GM12878 (cell line): ENCODE measurements around the gene COPZ1. TPM values are rescaled to one million over a fixed set of nuclear protein-coding genes. Genes with fewer than 3 reads are reported as not detected.

Source experiments
- ATAC-seq: fragments of 200-7000 bp; cut with Tn5 transposase; 3 replicates; pipeline ENCODE4 v1.9.1; 2020; ENCODE audit warnings: mild to moderate bottlenecking, moderate library complexity
- BruUV-seq: library from RNA; stranded (reverse); fragments of 400-500 nt; replicated peaks from 2 replicates; lab custom pipeline; 2021; lab: Mats Ljungman, UMichigan
- CTCF ChIA-PET: fragments of 300-600 bp; sonication (Branson Sonifier 250); formaldehyde crosslinking; extraction: SDS; loops from one replicate; lab custom pipeline; 2021; ENCODE audit warnings: inconsistent platforms; lab: Yijun Ruan, JAX
- POLR2A ChIA-PET: fragments of 350-600 bp; formaldehyde crosslinking; extraction: SDS; loops from one replicate; lab custom pipeline; 2021; ENCODE audit warnings: inconsistent platforms; lab: Charles Lee
- RAD21 ChIA-PET: fragments of 300-600 bp; sonication (Branson Sonifier 250); formaldehyde crosslinking; loops from one replicate; lab custom pipeline; 2023; ENCODE audit warnings: antibody characterized with exemption; ENCODE audit not compliant: unreplicated experiment; lab: Charles Lee
- SMC1A ChIA-PET: fragments of 300-600 bp; sonication (Branson Sonifier 250); formaldehyde crosslinking; loops from one replicate; lab custom pipeline; 2023; ENCODE audit not compliant: unreplicated experiment, uncharacterized antibody; lab: Charles Lee
- DNase-seq: peaks from one replicate; pipeline ENCODE4 v3.0.0-alpha.2; 2011; ENCODE audit warnings: low read depth, low spot score
- FAIRE-seq: peaks from 3 replicates; lab custom pipeline; 2011; peaks lifted over from hg19 to GRCh38; lab: Jason Lieb, UNC
- H2AFZ ChIP-seq: 2 replicates; pipeline ENCODE4 v1.6.0; 2011; ENCODE audit warnings: low read depth, low read length, control low read depth; ENCODE audit not compliant: control insufficient read depth
- H3K27ac ChIP-seq: 2 replicates; pipeline ENCODE4 v1.5.1; 2011; ENCODE audit warnings: control low read depth; ENCODE audit not compliant: control insufficient read depth, insufficient read depth
- H3K27me3 ChIP-seq, 2 experiments: replicated peaks in 1 of 2; 2 replicates each; pipeline versions ENCODE4 v1.6.0 to v1.6.1; 2011; ENCODE audit warnings: low read length in 1 of 2; ENCODE audit not compliant: control insufficient read depth in 2 of 2, insufficient read depth in 2 of 2
- H3K36me3 ChIP-seq, 2 experiments: 2 replicates each; pipeline ENCODE4 v1.5.1; 2011; ENCODE audit warnings: low read length in 1 of 2; ENCODE audit not compliant: control insufficient read depth in 2 of 2, insufficient read depth in 2 of 2
- H3K4me1 ChIP-seq: 2 replicates; pipeline ENCODE4 v1.6.1; 2011; ENCODE audit warnings: mild to moderate bottlenecking, low read length, moderate library complexity, mixed read lengths; ENCODE audit not compliant: control insufficient read depth, insufficient read depth
- H3K4me2 ChIP-seq: 2 replicates; pipeline ENCODE4 v1.6.0; 2011; ENCODE audit warnings: control low read depth; ENCODE audit not compliant: control insufficient read depth, insufficient read depth
- H3K4me3 ChIP-seq: fragments of 200-600 bp; sonication (generic); 2 replicates; pipeline ENCODE4 v1.5.1; 2016
- H3K79me2 ChIP-seq: 2 replicates; pipeline ENCODE4 v1.6.0; 2011; ENCODE audit warnings: low read length; ENCODE audit not compliant: control insufficient read depth, insufficient read depth
- H3K9ac ChIP-seq: 2 replicates; pipeline ENCODE4 v1.8.0; 2011; ENCODE audit warnings: low read length, control low read depth, mixed read lengths; ENCODE audit not compliant: control insufficient read depth, insufficient read depth
- H3K9me3 ChIP-seq: replicated peaks from 3 replicates; pipeline ENCODE4 v1.5.1; 2011; ENCODE audit warnings: mild to moderate bottlenecking, low read length; ENCODE audit not compliant: control insufficient read depth, insufficient read depth
- H4K20me1 ChIP-seq: 2 replicates; pipeline ENCODE4 v1.6.0; 2011; ENCODE audit not compliant: control insufficient read depth, insufficient read depth
- BCL11A ChIP-seq: IDR thresholded peaks from 2 replicates; pipeline ENCODE4 v1.6.1; 2011; ENCODE audit warnings: low read depth, low read length
- CREB1 ChIP-seq: IDR thresholded peaks from 2 replicates; pipeline ENCODE4 v1.6.1; 2012; ENCODE audit warnings: low read depth, mild to moderate bottlenecking, inconsistent platforms
- EED ChIP-seq: sonication (generic); IDR thresholded peaks from 2 replicates; pipeline ENCODE4 v1.6.1; 2016; ENCODE audit warnings: antibody characterized with exemption, low read depth
- EGR1 ChIP-seq, 2 experiments: IDR thresholded peaks; 1 replicate in 1 of 2; 2 replicates in 1 of 2; pipeline ENCODE4 v1.6.1; 2011 to 2012; ENCODE audit warnings: low read depth in 2 of 2, low read length in 2 of 2, borderline replicate concordance in 1 of 2, mild to moderate bottlenecking in 1 of 2, moderate library complexity in 1 of 2
- GABPA ChIP-seq: IDR thresholded peaks from 2 replicates; pipeline ENCODE4 v1.6.1; 2014; ENCODE audit warnings: antibody characterized with exemption, low read depth, mild to moderate bottlenecking, inconsistent platforms
- IKZF1 ChIP-seq: fragments of 450-650 bp; conservative IDR thresholded peaks from 2 replicates; pipeline ENCODE4 v1.6.1; 2017; ENCODE audit warnings: antibody characterized with exemption, mild to moderate bottlenecking
- IKZF2 ChIP-seq, 2 experiments: fragments of 450-650 bp; IDR thresholded peaks; 2 replicates each; pipeline ENCODE4 v1.6.1; 2017; ENCODE audit warnings: mild to moderate bottlenecking in 2 of 2, moderate library complexity in 2 of 2
- MTA3 ChIP-seq: IDR thresholded peaks from 2 replicates; pipeline ENCODE4 v1.6.1; 2012; ENCODE audit warnings: low read length, inconsistent platforms, borderline replicate concordance
- MYB ChIP-seq: fragments of 150-350 bp; IDR thresholded peaks from 2 replicates; pipeline ENCODE4 v1.6.1; 2014; ENCODE audit warnings: mild to moderate bottlenecking, low read depth, low read length, borderline replicate concordance
- MYC ChIP-seq: IDR thresholded peaks from 2 replicates; pipeline ENCODE4 v1.6.1; 2011; ENCODE audit warnings: mild to moderate bottlenecking, low read length, moderate library complexity, inconsistent platforms; ENCODE audit not compliant: insufficient read depth, insufficient replicate concordance, insufficient read length, severe bottlenecking
- NBN ChIP-seq: fragments of 450-650 bp; IDR thresholded peaks from 2 replicates; pipeline ENCODE4 v1.6.1; 2016
- NFIC ChIP-seq: IDR thresholded peaks from 2 replicates; pipeline ENCODE4 v1.6.1; 2012; ENCODE audit warnings: low read depth, mild to moderate bottlenecking, inconsistent platforms, low read length, moderate library complexity
- NR2F1 ChIP-seq: fragments of 450-650 bp; conservative IDR thresholded peaks from 2 replicates; pipeline ENCODE4 v1.6.1; 2017; ENCODE audit warnings: mild to moderate bottlenecking
- RB1 ChIP-seq: fragments of 450-650 bp; formaldehyde crosslinking; IDR thresholded peaks from 2 replicates; pipeline ENCODE4 v1.6.1; 2017; ENCODE audit warnings: mild to moderate bottlenecking, borderline replicate concordance
- RUNX3 ChIP-seq: IDR thresholded peaks from 2 replicates; pipeline ENCODE4 v1.6.1; 2012; ENCODE audit warnings: low read length, inconsistent platforms
- SPI1 ChIP-seq: IDR thresholded peaks from 2 replicates; pipeline ENCODE4 v1.6.1; 2011; ENCODE audit warnings: low read depth, mild to moderate bottlenecking, low read length, moderate library complexity, borderline replicate concordance; ENCODE audit not compliant: insufficient read depth
- TAF1 ChIP-seq: IDR thresholded peaks from 2 replicates; pipeline ENCODE4 v1.6.1; 2011; ENCODE audit warnings: mild to moderate bottlenecking, low read depth, low read length, borderline replicate concordance
- TCF7 ChIP-seq: IDR thresholded peaks from 2 replicates; pipeline ENCODE4 v1.6.1; 2014; ENCODE audit warnings: antibody characterized with exemption, borderline replicate concordance
- WGBS: methylation state at CpG from one replicate; pipeline ENCODE4 v1.1.6; 2016; ENCODE audit warnings: low lambda C conversion rate; ENCODE audit not compliant: insufficient replicate concordance, insufficient coverage; ENCODE audit errors: missing lambda C conversion rate; 5-methylcytosine and 5-hydroxymethylcytosine counted together
- in situ Hi-C: fragments of 300-500 bp; cut with MboI; formaldehyde crosslinking; loops from 9 replicates; pipeline ENCODE4 v1.14.3; 2018; ENCODE audit warnings: mixed read lengths
- intact Hi-C: fragments of 100-400 bp; cut with micrococcal nuclease; formaldehyde crosslinking; loops from one replicate; pipeline ENCODE4 v1.14.2; 2022; ENCODE audit not compliant: unreplicated experiment
- polyA plus RNA-seq, 11 experiments: library from polyadenylated mRNA; depleted of rRNA in 4 of 11; unstranded in 6 of 11; stranded (reverse) in 5 of 11; fragments of >200 nt; fragmentation: Nextera tagmentation in 4 of 11; fragmentation: Illumina TruSeq in 1 of 11; extraction: Ambion mirVana in 4 of 11; extraction: Trizol in 1 of 11; gene quantifications; 1 replicate in 1 of 11; 2 replicates in 10 of 11; pipeline versions ENCODE4 v1.2.1 to v1.2.3, GENCODE V29; 2011 to 2016; ENCODE audit warnings: inconsistent platforms in 2 of 11, missing spikeins in 2 of 11, low read depth in 1 of 11
- total RNA-seq, 4 experiments: library from RNA; depleted of rRNA in 3 of 4; stranded (reverse); fragments of >200 nt in 3 of 4; fragmentation: Illumina TruSeq in 1 of 4; extraction: Trizol in 1 of 4; gene quantifications; 2 replicates each; pipeline versions ENCODE4 v1.2.1 to v1.2.3, GENCODE V29; 2013 to 2021

The COPZ1 gene
- total and polyA plus RNA-seq, 10 of the 15 experiments (the other 5 are each of a cell fraction or from before 2014, with no cell fraction given) = 112 to 378 (median 184) TPM

GRCh38 chr12:54363618-54364017, 38.7 kb downstream of the COPZ1 start:
- intact Hi-C loops = no loop called here
- TSS peak; percentile 89 for BruUV-seq
- ChIA-PET RAD21 (interaction anchor here (0.6 to 1.1 kb wide), 2 partner anchors 111 to 143 kb away, joined by 3 to 6 read pairs; no protein-coding TSS in a partner anchor), SMC1A (interaction anchor here (1.1 to 1.2 kb wide), 2 partner anchors 26 to 27 kb away, joined by 3 read pairs; no protein-coding TSS in a partner anchor), POLR2A (interaction anchor here (1.0 kb wide), 1 partner anchor 39 kb away, joined by 4 read pairs; the partner anchor contains the start of gene COPZ1), CTCF (interaction anchor here (1.1 to 8.6 kb wide), 12 partner anchors 11 to 149 kb away, joined by 3 to 116 read pairs (median 34); partner anchors contain the start of genes HNRNPA1 and ZNF385A)
- no peaks in the 10 kb centered on the region for H3K36me3 ChIP-seq
- TF ChIP-seq NR2F1 (no peak), NBN (no peak), MYC (no peak), TCF7 (no peak), CREB1 (no peak)
- in situ Hi-C loops = loop anchor here (5.0 to 10.0 kb wide), 3 partner anchors 66 to 339 kb away; partner anchors contain the start of gene HOXC6
- no peaks in the 10 kb centered on the region for H4K20me1 ChIP-seq
- H3K79me2 ChIP-seq = no peaks in the 10 kb centered on the region
- ATAC-seq (no peak), FAIRE-seq (peak; percentile 61), DNase-seq (no peak)
- no peaks in the 10 kb centered on the region for H3K9me3 ChIP-seq
- 0 out of 2 replicates have a peak overlapping the region, but pooled peaks have one; percentile 47 for H3K4me3 ChIP-seq
- H3K27ac ChIP-seq = peak overlapping the region; percentile 49
- 75% methylated on average over 6 of the region's 6 CpGs for WGBS
- H3K27me3 ChIP-seq = no peaks in the 10 kb centered on the region
- H3K9ac ChIP-seq = peak overlapping the region; percentile 19; the same call in 1 of the 2 replicates
- H2AFZ ChIP-seq = no peak overlapping the region
- H3K4me2 ChIP-seq = peak overlapping the region; percentile 74
- H3K4me1 ChIP-seq = peaks cover 30% of the 10 kb centered on the region

- no peaks in the 10 kb centered on the region for H3K36me3 ChIP-seq
- H3K4me3 ChIP-seq = peak within 1 kb of the TSS; percentile 47; the same call in 1 of the 2 replicates
- FAIRE-seq = peak; percentile 95
- peak within 1 kb of the TSS; percentile 74 for H3K4me2 ChIP-seq
- ChIA-PET SMC1A (no interaction called here), POLR2A (no interaction called here), CTCF (no interaction called here), RAD21 (no interaction called here)
- in situ Hi-C loops = loop anchor here (5.0 to 10.0 kb wide), 3 partner anchors 67 to 340 kb away; partner anchors contain the start of gene HOXC6
- H3K27me3 ChIP-seq = no peaks in the 10 kb centered on the region
- no peaks in the 10 kb centered on the region for H3K9me3 ChIP-seq
- H2AFZ ChIP-seq = peak within 1 kb of the TSS; percentile 64
- no peaks in the 10 kb centered on the region for H4K20me1 ChIP-seq
- DNase-seq = peak; percentile 67
- peak within 1 kb of the TSS; percentile 52 for H3K27ac ChIP-seq
- peaks cover 30% of the 10 kb centered on the region for H3K4me1 ChIP-seq
- peak within 1 kb of the TSS; percentile 19; the same call in 1 of the 2 replicates for H3K9ac ChIP-seq
- no peaks in the 10 kb centered on the region for H3K79me2 ChIP-seq
- intact Hi-C loops = no loop called here
- WGBS = 2% methylated on average over 4 of the region's 4 CpGs
- BruUV-seq = no TSS peak
- ATAC-seq = peak; percentile 75
- TF ChIP-seq MTA3 (0 out of 2 replicates have a peak, but pooled peaks have one; percentile 39), EED (peak; percentile 80), BCL11A (no peak), IKZF2 (IDR thresholded peaks at IDR 0.05) (peak; percentile 63 to 80), SPI1 (peak; percentile 9; the same call in 1 of the 2 replicates), RUNX3 (peak; percentile 73), IKZF1 (peak; percentile 45; the same call in 1 of the 2 replicates), MYB (no peak), NFIC (peak; percentile 46; the same call in 1 of the 2 replicates), EGR1 (IDR thresholded peaks at IDR 0.05; ENCODE audit: borderline replicate concordance in 1 of 2, low read depth in 2 of 2, low read length in 2 of 2) (0 out of 3 replicates have a peak, but pooled peaks of 1 of the 2 experiments have one; percentile 15), TAF1 (0 out of 2 replicates have a peak, but pooled peaks have one; percentile 28), GABPA (no peak), RB1 (no peak)
Observed at GRCh38 chr12:54364413-54364812, 39.5 kb downstream of the COPZ1 start, which contains the start of gene GPR84. Gene GPR84 (minus strand): TSS chr12:54364486. CDS start chr12:54363851, 635 bp downstream.
